Keratinocyte (primary cell): Measurements from ENCODE around the gene MDH2. TPM values are rescaled to one million over a fixed set of nuclear protein-coding genes. Genes with fewer than 3 reads are reported as not detected.

ENCODE experiments used
- DNase-seq: peaks from one replicate; pipeline ENCODE4 v3.0.0-alpha.2; 2011; ENCODE audit warnings: low read depth, missing footprints, low spot score
- FAIRE-seq: peaks from 2 replicates; lab custom pipeline; 2011; peaks lifted over from hg19 to GRCh38; lab: Jason Lieb, UNC
- H2AFZ ChIP-seq: 2 replicates; pipeline ENCODE4 v1.6.0; 2012; ENCODE audit warnings: low read length, control low read depth, inconsistent platforms; ENCODE audit not compliant: control insufficient read depth
- H3K27ac ChIP-seq: 2 replicates; pipeline ENCODE4 v1.5.1; 2011; ENCODE audit warnings: low read length; ENCODE audit not compliant: control insufficient read depth, insufficient read depth
- H3K27me3 ChIP-seq: 3 replicates; pipeline ENCODE4 v1.6.0; 2011; ENCODE audit warnings: low read length; ENCODE audit not compliant: control insufficient read depth, insufficient read depth; ENCODE audit errors: extremely low read depth
- H3K36me3 ChIP-seq, 2 experiments: 2 replicates in 1 of 2; 3 replicates in 1 of 2; pipeline ENCODE4 v1.5.1; 2011; ENCODE audit warnings: low read length in 2 of 2, mild to moderate bottlenecking in 1 of 2; ENCODE audit not compliant: control insufficient read depth in 2 of 2, insufficient read depth in 2 of 2; ENCODE audit errors: extremely low read depth in 1 of 2
- H3K4me1 ChIP-seq: 3 replicates; pipeline ENCODE4 v1.5.1; 2011; ENCODE audit warnings: low read length; ENCODE audit not compliant: control insufficient read depth, insufficient read depth; ENCODE audit errors: extremely low read depth
- H3K4me2 ChIP-seq: 3 replicates; pipeline ENCODE4 v1.6.0; 2011; ENCODE audit warnings: low read depth, low read length; ENCODE audit not compliant: control insufficient read depth, insufficient read depth; ENCODE audit errors: extremely low read depth
- H3K4me3 ChIP-seq, 3 experiments: fragments of 200-600 bp in 1 of 3; sonication (generic) in 1 of 3; 2 replicates in 2 of 3; 3 replicates in 1 of 3; pipeline ENCODE4 v1.5.1; 2011 to 2016; ENCODE audit warnings: low read length in 3 of 3, mild to moderate bottlenecking in 3 of 3, control low read depth in 2 of 3, inconsistent platforms in 1 of 3, low read depth in 1 of 3, mixed read lengths in 1 of 3, mixed run types in 1 of 3, moderate library complexity in 1 of 3; ENCODE audit not compliant: control insufficient read depth in 2 of 3, insufficient read depth in 2 of 3; ENCODE audit errors: extremely low read depth in 1 of 3
- H3K79me2 ChIP-seq: 2 replicates; pipeline ENCODE4 v1.6.0; 2012; ENCODE audit warnings: low read length; ENCODE audit not compliant: control insufficient read depth, insufficient read depth
- H3K9ac ChIP-seq: 3 replicates; pipeline ENCODE4 v1.6.0; 2011; ENCODE audit warnings: low read length; ENCODE audit not compliant: control insufficient read depth, insufficient read depth; ENCODE audit errors: extremely low read depth
- H3K9me1 ChIP-seq: 3 replicates; pipeline ENCODE4 v1.6.0; 2011; ENCODE audit warnings: low read length; ENCODE audit not compliant: control insufficient read depth, insufficient read depth; ENCODE audit errors: extremely low read depth
- H3K9me3 ChIP-seq: 2 replicates; pipeline ENCODE4 v1.5.1; 2012; ENCODE audit warnings: low read depth, low read length; ENCODE audit not compliant: control insufficient read depth
- H4K20me1 ChIP-seq: 3 replicates; pipeline ENCODE4 v1.6.0; 2011; ENCODE audit warnings: low read length; ENCODE audit not compliant: control insufficient read depth, insufficient read depth; ENCODE audit errors: extremely low read depth
- CTCF ChIP-seq, 3 experiments: IDR thresholded peaks in 1 of 3; conservative IDR thresholded peaks in 1 of 3; optimal IDR thresholded peaks in 1 of 3; 2 replicates in 2 of 3; 3 replicates in 1 of 3; pipeline versions ENCODE3 to v1.5.1; 2011; ENCODE audit warnings: low read length in 3 of 3, mild to moderate bottlenecking in 3 of 3, moderate library complexity in 2 of 3, control low read depth in 1 of 3, inconsistent platforms in 1 of 3; ENCODE audit not compliant: insufficient read depth in 2 of 3; ENCODE audit errors: extremely low read depth in 1 of 3
- EZH2 ChIP-seq: IDR thresholded peaks from one replicate; pipeline ENCODE4 v1.6.1; 2012; ENCODE audit warnings: inconsistent platforms, mild to moderate bottlenecking, low read length, moderate library complexity
- dilution Hi-C: fragments of 300-500 bp; cut with MboI; formaldehyde crosslinking; loops from one replicate; pipeline ENCODE4 v1.7.0; 2020; ENCODE audit warnings: low sequenced_read_pairs; ENCODE audit not compliant: extremely low pct_ligation_motif_present
- polyA plus RNA-seq, 5 experiments: library from polyadenylated mRNA; depleted of rRNA in 3 of 5; stranded (reverse) in 3 of 5; stranded (forward) in 1 of 5; unstranded in 1 of 5; fragments of >200 nt; gene quantifications; 1 replicate in 1 of 5; 2 replicates in 3 of 5; 3 replicates in 1 of 5; pipeline versions ENCODE4 v1.2.1 to v1.2.3, GENCODE V29; 2011 to 2012; ENCODE audit warnings: missing spikeins in 2 of 5, low read depth in 1 of 5, low replicate concordance in 1 of 5

The MDH2 gene
- polyA plus RNA-seq, 1 donor (not counting 4 experiments of a cell fraction or from before 2014, with no cell fraction given): 156 TPM

- DNase-seq (no peak), FAIRE-seq (no peak)
- no peak overlapping the region for H3K4me2 ChIP-seq
- H3K27ac ChIP-seq: no peak overlapping the region
- no peaks in the 10 kb centered on the region for H3K27me3 ChIP-seq
- no peak overlapping the region for H3K9ac ChIP-seq
- peaks cover 23 to 28% of the 10 kb centered on the region in 2 experiments for H3K36me3 ChIP-seq
- TF ChIP-seq EZH2 (no peak), CTCF (optimal IDR thresholded peaks at IDR 0.05 in 1 of 3, IDR thresholded peaks at IDR 0.05 in 1 of 3, conservative IDR thresholded peaks at IDR 0.05 in 1 of 3; ENCODE audit: extremely low read depth in 1 of 3, insufficient read depth in 2 of 3, low read length in 3 of 3) (no peak)
- no peaks in the 10 kb centered on the region for H3K9me3 ChIP-seq
- no peaks in the 10 kb centered on the region for H3K9me1 ChIP-seq
- no peak overlapping the region for H3K4me3 ChIP-seq
- dilution Hi-C loops: no loop called here
- no peaks in the 10 kb centered on the region for H4K20me1 ChIP-seq
- H2AFZ ChIP-seq: no peak overlapping the region
- no peaks in the 10 kb centered on the region for H3K4me1 ChIP-seq
- H3K79me2 ChIP-seq: no peaks in the 10 kb centered on the region
Observed at GRCh38 chr7:76002139-76002538, 45.8 kb upstream of the MDH2 start.

GRCh38 chr7:76002822-76003221, 45.1 kb upstream of the MDH2 start:
- no peaks in the 10 kb centered on the region for H3K27me3 ChIP-seq
- H2AFZ ChIP-seq: no peak overlapping the region
- no peak overlapping the region for H3K27ac ChIP-seq
- FAIRE-seq (no peak), DNase-seq (no peak)
- no peaks in the 10 kb centered on the region for H4K20me1 ChIP-seq
- H3K79me2 ChIP-seq: no peaks in the 10 kb centered on the region
- no peak overlapping the region for H3K9ac ChIP-seq
- no peak overlapping the region for H3K4me3 ChIP-seq
- TF ChIP-seq EZH2 (no peak), CTCF (optimal IDR thresholded peaks at IDR 0.05 in 1 of 3, IDR thresholded peaks at IDR 0.05 in 1 of 3, conservative IDR thresholded peaks at IDR 0.05 in 1 of 3; ENCODE audit: extremely low read depth in 1 of 3, insufficient read depth in 2 of 3, low read length in 3 of 3) (no peak)
- no peaks in the 10 kb centered on the region for H3K4me1 ChIP-seq
- no peak overlapping the region for H3K4me2 ChIP-seq
- H3K9me1 ChIP-seq: no peaks in the 10 kb centered on the region
- H3K9me3 ChIP-seq: no peaks in the 10 kb centered on the region
- dilution Hi-C loops: no loop called here
- H3K36me3 ChIP-seq: peaks cover 23 to 28% of the 10 kb centered on the region in 2 experiments
